Kidney epithelial cell (primary cell): ENCODE data around the gene ZNF626. TPM values are rescaled to one million over a fixed set of nuclear protein-coding genes. Genes with fewer than 3 reads are reported as not detected.
"Not testable (repeated sequence)": the region's sequence is repeated elsewhere in the genome, so short reads cannot be mapped to it uniquely, and the experiment has no call there.

Experiments used
- DNase-seq: peaks from one replicate; pipeline ENCODE4 v3.0.0-alpha.2; 2010; ENCODE audit warnings: low read depth
- H3K27me3 ChIP-seq: 2 replicates; pipeline ENCODE4 v1.6.0; 2011; ENCODE audit warnings: low read length; ENCODE audit not compliant: control insufficient read depth, insufficient read depth
- H3K36me3 ChIP-seq: 2 replicates; pipeline ENCODE4 v1.5.1; 2011; ENCODE audit warnings: low read length; ENCODE audit not compliant: control insufficient read depth, insufficient read depth
- H3K4me3 ChIP-seq: 2 replicates; pipeline ENCODE4 v1.5.1; 2011; ENCODE audit warnings: low read depth, mild to moderate bottlenecking, control low read depth, low read length
- CTCF ChIP-seq: IDR thresholded peaks from 2 replicates; pipeline ENCODE4 v1.5.1; 2011; ENCODE audit warnings: mild to moderate bottlenecking, moderate library complexity, low read length, control low read depth, inconsistent platforms; ENCODE audit not compliant: insufficient read depth, poor library complexity, severe bottlenecking
- total RNA-seq: library from RNA; depleted of rRNA; stranded (reverse); fragments of >200 nt; gene quantifications from 2 replicates; pipeline ENCODE4 v1.2.3, GENCODE V29; 2015

Gene ZNF626
- total RNA-seq, 1 donor from 2014 or later: 15.5 TPM

- no peak for DNase-seq
- Histone ChIP-seq H3K4me3 (peak overlapping the region; percentile 72), H3K27me3 (no peaks in the 10 kb centered on the region), H3K36me3 (no peaks in the 10 kb centered on the region)
- TF ChIP-seq CTCF: no peak
These were observed 764 bp downstream of the ZNF626 start for GRCh38 chr19:20660473-20661140.

- TF ChIP-seq CTCF: no peak
- Histone ChIP-seq H3K27me3 (no peaks in the 10 kb centered on the region), H3K4me3 (no peak overlapping the region), H3K36me3 (peaks cover 3% of the 10 kb centered on the region)
- no peak for DNase-seq
These were observed 20.8 kb downstream of the ZNF626 start for GRCh38 chr19:20640545-20640944.

- H3K27me3 ChIP-seq: no peaks in the 10 kb centered on the region
- peaks cover 3% of the 10 kb centered on the region for H3K36me3 ChIP-seq
- TF ChIP-seq CTCF: no peak
These were observed 21.3 kb downstream of the ZNF626 start for GRCh38 chr19:20640023-20640422.

GRCh38 chr19:20624560-20624959 is 36.8 kb downstream of the ZNF626 start:
- not testable (repeated sequence) for H3K36me3 ChIP-seq

More at GRCh38 chr19:20640023-20640422, 21.3 kb downstream of the ZNF626 start:
- H3K4me3 ChIP-seq: no peak overlapping the region
- DNase-seq: no peak

GRCh38 chr19:20616071-20616470 is 45.3 kb downstream of the ZNF626 start:
- H3K4me3 ChIP-seq: no peak overlapping the region
- H3K27me3 ChIP-seq: no peaks in the 10 kb centered on the region
- no peak for TF ChIP-seq CTCF
- no peaks in the 10 kb centered on the region for H3K36me3 ChIP-seq
- no peak for DNase-seq

More at GRCh38 chr19:20624560-20624959, 36.8 kb downstream of the ZNF626 start:
- DNase-seq, H3K27me3 ChIP-seq, H3K4me3 ChIP-seq: not testable (repeated sequence)

GRCh38 chr19:20614971-20615370 is 46.4 kb downstream of the ZNF626 start:
- not testable (repeated sequence) for H3K4me3 ChIP-seq, H3K27me3 ChIP-seq, H3K36me3 ChIP-seq, DNase-seq

GRCh38 chr19:20612711-20613316 is 48.6 kb downstream of the ZNF626 start:
- Histone ChIP-seq H3K36me3 (no peaks in the 10 kb centered on the region), H3K27me3 (no peaks in the 10 kb centered on the region), H3K4me3 (no peak overlapping the region)
- DNase-seq: no peak
- TF ChIP-seq CTCF: no peak
